Measurements from ENCODE around the gene KRTAP5-2.
A peak's percentile ranks its signal among the peaks of the same experiment; 100 is the strongest.
"Not testable (repeated sequence)": the region's sequence is repeated elsewhere in the genome, so short reads cannot be mapped to it uniquely, and the experiment has no call there.

Gene KRTAP5-2

GRCh38 chr11:1625541-1625940 is 27.4 kb upstream of the KRTAP5-2 start:
- no peak for DNase-seq

DNA sequence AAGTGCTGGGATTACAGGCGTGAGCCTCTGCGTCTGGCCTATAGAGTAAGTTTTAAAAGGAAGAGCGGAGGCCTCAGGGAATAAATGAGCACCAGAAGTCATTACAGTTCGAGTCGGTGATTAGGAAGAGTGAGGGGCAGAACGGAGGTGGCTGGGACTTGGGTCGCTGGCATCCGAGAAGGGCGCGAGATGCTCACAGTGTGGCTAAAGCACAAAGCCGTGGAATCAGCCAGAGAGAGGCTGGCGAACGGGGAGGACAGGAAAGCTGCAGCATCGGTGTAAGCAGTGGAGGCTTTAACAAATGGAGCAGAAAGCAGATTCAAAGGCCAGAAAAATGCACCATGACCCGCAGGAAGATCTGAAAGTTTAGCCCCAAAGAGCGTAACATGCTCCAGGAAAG is 26.5 kb upstream of the KRTAP5-2 start:
- no peak for DNase-seq

GRCh38 chr11:1623716-1624115 is 25.6 kb upstream of the KRTAP5-2 start:
- DNase-seq, result no peak

- no peak for DNase-seq
Observed at GRCh38 chr11:1622086-1622485, 24.0 kb upstream of the KRTAP5-2 start, which contains the start of gene KRTAP5-4. Gene KRTAP5-4 (minus strand): TSS chr11:1622138. CDS start chr11:1622093, 45 bp downstream.

GRCh38 chr11:1619449-1619848 is 21.4 kb upstream of the KRTAP5-2 start:
- no peak for DNase-seq

- DNase-seq, result no peak
Observed at GRCh38 chr11:1618231-1618630, 20.1 kb upstream of the KRTAP5-2 start.

DNA sequence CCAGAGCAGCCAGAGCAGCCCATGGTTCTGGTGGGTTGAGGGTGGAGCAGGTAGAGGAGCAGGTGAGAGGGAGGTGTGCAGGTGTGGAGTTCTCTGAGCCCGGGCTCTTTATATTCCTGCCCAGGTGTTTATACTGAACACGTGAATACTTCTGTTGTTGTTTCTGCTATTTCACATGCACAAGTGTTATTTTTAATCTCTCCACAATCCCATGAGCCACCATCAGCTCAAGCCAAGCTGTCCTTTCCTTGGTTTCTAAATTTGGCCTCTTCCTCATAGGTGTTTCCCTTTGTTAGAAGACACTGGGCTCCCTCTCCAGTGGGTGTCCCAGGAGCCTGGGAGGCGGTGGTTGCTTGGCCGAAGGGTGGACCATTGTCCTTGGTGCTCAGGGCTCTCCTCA is 10.3 kb upstream of the KRTAP5-2 start, which contains the start of gene KRTAP5-3:
TSS of gene KRTAP5-3 (minus strand) at position 101 of the 400 bp plus-strand sequence. CDS start at position 23, 78 bp downstream.
- no peak for DNase-seq

- not testable (repeated sequence) for DNase-seq
Observed at GRCh38 chr11:1607901-1608300, 9.8 kb upstream of the KRTAP5-2 start.

- DNase-seq, result not testable (repeated sequence)
Observed at GRCh38 chr11:1607156-1607845, 9.2 kb upstream of the KRTAP5-2 start.

DNA sequence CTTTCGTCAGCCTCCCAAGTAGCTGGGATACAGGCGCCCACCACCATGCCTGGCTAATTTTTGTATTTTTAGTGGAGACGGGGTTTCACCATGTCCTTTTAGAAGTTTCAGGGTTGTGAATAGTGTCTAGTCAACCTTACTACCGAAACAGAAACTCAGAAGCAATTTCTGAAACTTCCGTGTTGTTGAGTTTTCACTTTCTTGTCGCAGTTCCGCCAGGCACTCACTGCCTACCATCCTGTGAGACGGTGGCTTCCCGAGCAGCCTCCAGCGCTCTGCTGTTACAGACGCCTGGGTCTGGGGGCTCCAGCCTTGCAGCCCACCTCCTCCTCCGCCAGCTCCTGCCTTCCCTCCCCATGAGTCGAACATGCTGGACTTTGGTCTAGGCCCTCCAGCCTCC is 7.8 kb upstream of the KRTAP5-2 start:
- not testable (repeated sequence) for DNase-seq

GRCh38 chr11:1604711-1605110 is 6.6 kb upstream of the KRTAP5-2 start:
- DNase-seq, result no peak

GRCh38 chr11:1604181-1604580 is 6.1 kb upstream of the KRTAP5-2 start:
- no peak for DNase-seq

DNA sequence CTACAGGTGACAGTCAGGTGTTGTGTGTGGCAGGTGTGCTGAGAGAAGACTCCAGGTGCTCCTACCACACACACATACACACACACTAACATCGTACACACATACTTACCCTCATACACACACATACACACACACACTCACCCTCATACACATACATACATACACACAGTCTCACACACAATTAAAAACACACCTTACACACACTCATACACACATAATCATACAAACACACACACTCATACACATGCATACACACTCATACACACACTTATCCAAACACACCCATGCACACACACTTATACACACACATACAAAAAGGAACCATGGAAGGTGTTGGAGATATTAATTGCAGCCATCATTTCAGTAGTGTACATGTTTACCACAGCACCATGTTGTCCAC is 5.5 kb upstream of the KRTAP5-2 start:
- DNase-seq, result no peak

- not testable (repeated sequence) for DNase-seq
Observed at GRCh38 chr11:1601663-1602062, 3.6 kb upstream of the KRTAP5-2 start.

- no peak for DNase-seq
Observed at GRCh38 chr11:1600626-1601025, 2.5 kb upstream of the KRTAP5-2 start.

- no peak for DNase-seq
Observed at GRCh38 chr11:1598816-1599215, 722 bp upstream of the KRTAP5-2 start.

- not testable (repeated sequence) for DNase-seq
Observed at GRCh38 chr11:1598406-1598805, 312 bp upstream of the KRTAP5-2 start.

DNA sequence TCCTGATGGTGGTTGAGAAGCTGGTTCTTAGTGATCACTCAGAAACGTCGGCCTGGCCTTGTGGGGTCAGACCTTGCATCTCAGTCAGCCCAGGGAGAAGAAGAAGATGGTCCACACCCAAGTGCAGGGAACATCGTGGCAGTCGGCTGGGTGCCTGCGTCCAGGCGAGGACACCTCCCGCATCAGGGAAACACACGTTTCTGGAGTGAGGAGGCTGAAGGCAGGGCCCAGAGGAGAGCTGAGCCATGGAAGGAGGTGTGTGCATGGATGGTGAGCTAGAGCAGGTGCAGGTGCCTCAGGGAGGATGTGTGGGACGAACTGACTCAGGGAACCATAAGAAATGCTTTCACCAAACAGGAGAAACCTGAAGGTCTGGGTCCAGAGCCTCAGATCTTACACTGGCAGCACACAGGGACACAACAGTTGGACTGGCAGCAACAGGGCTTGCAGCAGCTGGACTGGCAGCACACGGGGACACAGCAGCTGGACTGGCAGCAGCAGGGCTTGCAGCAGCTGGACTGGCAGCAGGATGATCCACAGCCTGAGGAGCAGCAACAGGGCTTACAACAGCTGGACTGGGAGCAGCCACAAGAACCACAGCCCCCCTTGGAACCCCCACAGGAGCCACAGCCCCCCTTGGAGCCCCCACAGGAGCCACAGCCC is 632 bp downstream of the KRTAP5-2 start:
- DNase-seq, result no peak

- not testable (repeated sequence) for DNase-seq
Observed at GRCh38 chr11:1596576-1597121, 1.4 kb downstream of the KRTAP5-2 start.

DNA sequence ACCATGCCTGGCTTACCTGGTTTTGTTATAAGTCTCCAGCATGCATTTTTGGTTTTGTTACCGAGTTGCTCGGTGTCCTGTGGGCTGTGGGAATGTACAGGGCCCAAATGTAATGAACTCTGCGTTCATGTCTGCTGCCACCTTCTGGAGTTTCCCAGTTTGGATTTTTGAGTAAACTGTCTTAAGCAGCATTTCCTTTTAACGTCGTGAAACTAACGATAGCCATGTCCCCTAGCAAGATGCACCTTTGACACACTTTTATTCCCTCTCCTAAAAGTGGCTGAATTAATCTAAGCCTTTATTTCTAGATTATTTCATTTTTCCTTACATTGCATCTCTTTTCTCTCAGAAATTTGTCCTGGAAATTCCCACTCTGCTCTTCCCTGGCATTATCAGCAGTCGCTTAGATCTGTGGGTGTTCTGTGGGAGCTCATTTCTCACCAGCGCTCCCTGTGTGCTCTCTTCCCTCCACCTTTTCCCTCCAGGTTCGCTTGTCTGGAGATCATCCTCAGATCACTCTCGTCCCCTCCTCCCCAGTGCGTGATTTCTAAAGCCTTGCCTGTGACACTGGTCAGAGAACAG is 2.0 kb downstream of the KRTAP5-2 start:
- not testable (repeated sequence) for DNase-seq

DNA sequence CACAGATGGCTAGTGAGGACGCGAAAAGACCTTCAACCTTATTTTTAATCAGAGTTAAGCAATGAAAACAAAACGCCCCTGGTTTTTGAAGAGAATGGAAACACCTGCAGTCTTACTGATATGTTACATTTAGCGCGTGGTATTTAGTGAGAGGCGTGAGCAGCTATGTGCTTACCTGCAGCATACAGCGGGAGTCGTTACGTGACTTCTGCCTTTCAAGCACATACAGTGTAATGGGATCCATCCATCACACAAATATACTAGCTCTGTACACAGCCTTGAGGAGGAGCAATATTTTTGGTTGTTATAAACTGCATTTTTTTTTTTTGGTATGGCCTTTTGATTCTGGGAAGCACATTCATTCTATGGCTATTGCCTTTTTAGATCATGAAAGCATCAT is 5.5 kb downstream of the KRTAP5-2 start:
- DNase-seq, result peak; percentile 9

DNA sequence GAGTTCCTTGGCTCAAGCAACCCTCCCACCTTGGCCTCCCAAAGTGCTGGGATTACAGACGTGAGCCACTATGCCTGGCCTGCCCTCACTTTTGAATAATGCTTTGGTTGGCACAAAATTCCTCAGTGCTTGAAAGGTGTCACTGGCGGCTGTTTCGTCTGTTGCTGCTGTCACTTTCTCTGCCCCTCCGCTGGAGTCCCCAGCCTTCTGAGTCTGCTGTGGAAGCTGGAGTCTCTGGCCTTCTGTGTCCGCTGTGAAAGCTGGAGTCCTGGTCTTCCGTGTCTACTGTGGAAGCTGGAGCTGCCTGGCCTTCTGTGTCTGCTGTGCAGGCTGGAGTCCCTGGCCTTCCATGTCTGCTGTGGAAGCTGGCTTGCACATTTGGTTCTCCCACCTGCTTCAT is 8.1 kb downstream of the KRTAP5-2 start:
- DNase-seq, result no peak

DNA sequence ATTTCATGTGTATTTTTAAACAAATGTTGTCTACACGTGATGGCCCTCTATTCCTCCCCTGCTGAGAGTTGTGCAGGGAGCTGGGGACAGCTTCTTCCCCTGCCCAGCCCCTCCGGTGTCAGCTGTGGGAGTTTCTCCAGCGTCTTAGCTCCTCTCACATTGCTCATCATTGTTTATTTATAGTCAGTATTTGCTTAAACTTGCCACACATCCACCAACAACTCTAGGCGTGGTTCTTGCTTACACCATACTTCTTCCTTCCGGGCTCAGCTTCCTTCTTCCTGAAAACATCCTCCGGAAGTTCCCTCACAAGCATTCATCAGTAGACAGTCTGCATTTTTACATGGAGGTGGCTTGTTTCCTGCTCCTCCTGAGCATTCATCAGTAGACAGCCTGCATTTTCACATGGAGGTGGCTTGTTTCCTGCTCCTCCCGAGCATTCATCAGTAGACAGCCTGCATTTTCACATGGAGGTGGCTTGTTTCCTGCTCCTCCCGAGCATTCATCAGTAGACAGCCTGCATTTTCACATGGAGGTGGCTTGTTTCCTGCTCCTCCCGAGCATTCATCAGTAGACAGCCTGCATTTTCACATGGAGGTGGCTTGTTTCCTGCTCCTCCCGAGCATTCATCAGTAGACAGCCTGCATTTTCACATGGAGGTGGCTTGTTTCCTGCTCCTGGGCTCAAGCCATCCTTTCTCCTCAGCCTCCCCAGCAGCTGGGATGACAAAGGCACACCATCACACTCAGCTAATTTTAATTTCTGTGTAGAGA is 8.7 kb downstream of the KRTAP5-2 start:
- not testable (repeated sequence) for DNase-seq

All from NCI-H1105 treated with DMSO at 0.1 percent for 48 hours (cell line).